Articular chondrocyte of knee joint (primary cell): ENCODE data around the gene NT5DC2. TPM values are rescaled to one million over a fixed set of nuclear protein-coding genes. Genes with fewer than 3 reads are reported as not detected.

Experiments
- small RNA-seq: library from RNA; depleted of rRNA; stranded (forward); fragments of <200 nt; gene quantifications from one replicate; pipeline ENCODE3, GENCODE V24; 2012
- total RNA-seq: library from RNA; depleted of rRNA; stranded (reverse); fragments of >200 nt; gene quantifications from 2 replicates; pipeline ENCODE4 v1.2.3, GENCODE V29; 2012

The NT5DC2 gene
- 31.9 and 41.2 TPM in 2 replicates for total RNA-seq

GRCh38 chr3:52533623-52534280 is at the start of gene NT5DC2:
Gene NT5DC2 (minus strand): TSS chr3:52533857. CDS start chr3:52533737, 120 bp downstream.

GRCh38 chr3:52536369-52537164 is 2.9 kb upstream of the NT5DC2 start, which contains the start of gene UQCC5:
Gene UQCC5 (plus strand): TSS chr3:52536605. CDS start chr3:52536756, 151 bp downstream.

GRCh38 chr3:52494886-52495495 is 38.7 kb downstream of the NT5DC2 start, which contains the start of gene STAB1:
Gene STAB1 (plus strand): TSS chr3:52495338. CDS start chr3:52495414, 76 bp downstream.

Small RNAs within 50 kb of the gene (small RNA-seq; reads per million reads assigned to genes)
- gene RNU6-856P, result not detected
- gene RNU6ATAC16P, result not detected

Other genes starting within 250 kb of the NT5DC2 start
- gene GLYCTK, start 246.0 kb downstream of the NT5DC2 start, total RNA-seq, result 9.7 and 12.5 TPM in 2 replicates
- gene DNAH1, start 217.5 kb downstream of the NT5DC2 start, total RNA-seq, result 6.5 and 8.1 TPM in 2 replicates
- gene BAP1, start 123.8 kb downstream of the NT5DC2 start, total RNA-seq, result 44.2 and 49.0 TPM in 2 replicates
- gene PHF7, start 123.2 kb downstream of the NT5DC2 start, total RNA-seq, result 7.2 and 9.7 TPM in 2 replicates
- gene SEMA3G, start 88.8 kb downstream of the NT5DC2 start, total RNA-seq, result under 0.01 and 0.13 TPM in 2 replicates
- gene TNNC1, start 79.8 kb downstream of the NT5DC2 start, total RNA-seq, result 1.7 and 3.3 TPM in 2 replicates
- gene NISCH, start 78.3 kb downstream of the NT5DC2 start, total RNA-seq, result 70.3 and 75.3 TPM in 2 replicates
- 4.5 and 5.7 TPM in 2 replicates for gene STAB1, start 38.5 kb downstream of the NT5DC2 start, total RNA-seq
- 2.5 and 5.4 TPM in 2 replicates for gene UQCC5, start 2.7 kb upstream of the NT5DC2 start, total RNA-seq
- 95.6 and 99.3 TPM in 2 replicates for gene PBRM1, start 152.1 kb upstream of the NT5DC2 start, total RNA-seq
- gene GNL3, start 152.2 kb upstream of the NT5DC2 start, total RNA-seq, result 130 and 144 TPM in 2 replicates
- 103 and 106 TPM in 2 replicates for gene GLT8D1, start 171.9 kb upstream of the NT5DC2 start, total RNA-seq
- 106 and 119 TPM in 2 replicates for gene SPCS1, start 172.2 kb upstream of the NT5DC2 start, total RNA-seq
- 21.0 and 21.8 TPM in 2 replicates for gene NEK4, start 237.1 kb upstream of the NT5DC2 start, total RNA-seq
- not detected in 2 replicates for gene ITIH1, start 243.7 kb upstream of the NT5DC2 start, total RNA-seq